SK-N-SH treated with all-trans-retinoic acid at 6 μM for 48 hours (cell line): Measurements from ENCODE around the gene PPP1R14D.

Experiments
- ATAC-seq: fragments of 200-7000 bp; cut with Tn5 transposase; 3 replicates; pipeline ENCODE4 v1.9.1; 2020; ENCODE audit warnings: mild to moderate bottlenecking, moderate library complexity
- BACH2 ChIP-seq: fragments of 250-450 bp; sonication (Bioruptor Pico); IDR thresholded peaks from 2 replicates; pipeline ENCODE4 v1.9.0; 2021; ENCODE audit warnings: mild to moderate bottlenecking, borderline replicate concordance
- CREB5 ChIP-seq: fragments of 250-450 bp; sonication (Bioruptor Pico); IDR thresholded peaks from 2 replicates; pipeline ENCODE4 v1.5.1; 2020; ENCODE audit warnings: low read depth, mild to moderate bottlenecking, moderate library complexity
- CSDC2 ChIP-seq: fragments of 250-450 bp; sonication (Bioruptor Pico); IDR thresholded peaks from 2 replicates; pipeline ENCODE4 v1.5.0; 2020; ENCODE audit warnings: mild to moderate bottlenecking, moderate library complexity
- ESRRG ChIP-seq: fragments of 250-450 bp; sonication (Bioruptor Pico); IDR thresholded peaks from 2 replicates; pipeline ENCODE4 v1.6.1; 2021; ENCODE audit warnings: mild to moderate bottlenecking
- GLIS3 ChIP-seq: fragments of 250-450 bp; sonication (Bioruptor Pico); IDR thresholded peaks from 2 replicates; pipeline ENCODE4 v1.5.0; 2020; ENCODE audit warnings: mild to moderate bottlenecking, moderate library complexity
- ISL1 ChIP-seq: fragments of 250-450 bp; sonication (Bioruptor Pico); IDR thresholded peaks from 2 replicates; pipeline ENCODE4 v2.1.2; 2022; ENCODE audit warnings: mild to moderate bottlenecking, moderate library complexity
- OSR1 ChIP-seq: fragments of 250-450 bp; sonication (Bioruptor Pico); IDR thresholded peaks from 2 replicates; pipeline ENCODE4 v1.8.0; 2022; ENCODE audit warnings: moderate library complexity, mild to moderate bottlenecking, inconsistent platforms
- PPARA ChIP-seq: fragments of 250-450 bp; sonication (Bioruptor Pico); IDR thresholded peaks from 2 replicates; pipeline ENCODE4 v1.5.0; 2020; ENCODE audit warnings: mild to moderate bottlenecking, borderline replicate concordance
- RARB ChIP-seq: fragments of 250-450 bp; sonication (Bioruptor Pico); IDR thresholded peaks from 2 replicates; pipeline ENCODE4 v1.8.0; 2021; ENCODE audit warnings: mild to moderate bottlenecking, moderate library complexity
- SNAI2 ChIP-seq: fragments of 250-450 bp; sonication (Bioruptor Pico); IDR thresholded peaks from 2 replicates; pipeline ENCODE4 v1.5.0; 2020; ENCODE audit warnings: mild to moderate bottlenecking, moderate library complexity
- TCF4 ChIP-seq: fragments of 250-450 bp; sonication (Bioruptor Pico); IDR thresholded peaks from 2 replicates; pipeline ENCODE4 v1.8.0; 2021; ENCODE audit warnings: mild to moderate bottlenecking, moderate library complexity, borderline replicate concordance
- TOX ChIP-seq: fragments of 250-450 bp; sonication (Bioruptor Pico); IDR thresholded peaks from 2 replicates; pipeline ENCODE4 v1.8.0; 2021; ENCODE audit warnings: mild to moderate bottlenecking, moderate library complexity, borderline replicate concordance
- TSHZ2 ChIP-seq: fragments of 250-450 bp; sonication (Bioruptor Pico); IDR thresholded peaks from 2 replicates; pipeline ENCODE4 v1.5.0; 2020; ENCODE audit warnings: mild to moderate bottlenecking, moderate library complexity
- ZC3H10 ChIP-seq: fragments of 250-450 bp; sonication (Bioruptor Pico); IDR thresholded peaks from 2 replicates; pipeline ENCODE4 v1.5.1; 2021; ENCODE audit warnings: mild to moderate bottlenecking, moderate library complexity
- ZFP3 ChIP-seq: fragments of 250-450 bp; sonication (Bioruptor Pico); IDR thresholded peaks from 2 replicates; pipeline ENCODE4 v1.5.0; 2020; ENCODE audit warnings: mild to moderate bottlenecking, moderate library complexity
- ZFP30 ChIP-seq: fragments of 450-650 bp; formaldehyde crosslinking; IDR thresholded peaks from 2 replicates; pipeline ENCODE4 v1.5.0; 2022; ENCODE audit warnings: mild to moderate bottlenecking, moderate library complexity
- ZNF565 ChIP-seq: fragments of 450-650 bp; formaldehyde crosslinking; conservative IDR thresholded peaks from 2 replicates; pipeline ENCODE4 v1.5.0; 2020; ENCODE audit warnings: low read depth, mild to moderate bottlenecking, moderate library complexity
- ZNF70 ChIP-seq: fragments of 450-650 bp; formaldehyde crosslinking; IDR thresholded peaks from 2 replicates; pipeline ENCODE4 v1.5.0; 2020; ENCODE audit warnings: mild to moderate bottlenecking, moderate library complexity
- TF ChIP-seq, protein P1 (sequence below): fragments of 250-450 bp; sonication (Bioruptor Pico); IDR thresholded peaks from 2 replicates; pipeline ENCODE4 v1.5.1; 2021; ENCODE audit warnings: mild to moderate bottlenecking, moderate library complexity
- TF ChIP-seq, protein P2 (sequence below): fragments of 250-450 bp; sonication (Bioruptor Pico); IDR thresholded peaks from 2 replicates; pipeline ENCODE4 v1.8.0; 2021; ENCODE audit warnings: low read depth, mild to moderate bottlenecking, moderate library complexity, borderline replicate concordance

PPP1R14D gene

DNA sequence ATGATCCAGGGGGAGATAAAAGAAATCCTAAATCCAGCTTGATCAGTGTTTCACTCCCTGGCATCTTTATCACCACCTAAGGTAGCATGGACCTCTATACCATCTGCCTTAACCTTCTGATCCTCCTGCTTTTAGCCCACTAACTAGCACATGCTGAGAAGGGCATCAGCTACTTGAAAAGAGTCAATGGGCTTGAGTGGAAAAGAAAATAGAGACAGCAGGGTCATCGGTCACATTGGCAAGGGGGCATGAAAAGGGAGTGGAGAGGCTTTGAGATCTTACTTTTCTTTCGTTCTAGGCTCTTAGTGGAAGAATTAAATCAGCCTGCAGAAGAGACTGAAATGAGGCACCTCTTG, 21.9 kb downstream of the PPP1R14D start (continued):
- TF ChIP-seq CREB5 (CRISPR knock-in tag): no peak
- no peak for TF ChIP-seq ZNF565 (CRISPR knock-in tag)

- TF ChIP-seq ZNF70 (no peak), ZFP30 (CRISPR knock-in tag) (no peak)
- no peak for ATAC-seq
Measured at GRCh38 chr15:40803688-40804087, 24.8 kb downstream of the PPP1R14D start.

GRCh38 chr15:40803076-40803475, 25.4 kb downstream of the PPP1R14D start:
- no peak for ATAC-seq
- TF ChIP-seq, protein P1, sequence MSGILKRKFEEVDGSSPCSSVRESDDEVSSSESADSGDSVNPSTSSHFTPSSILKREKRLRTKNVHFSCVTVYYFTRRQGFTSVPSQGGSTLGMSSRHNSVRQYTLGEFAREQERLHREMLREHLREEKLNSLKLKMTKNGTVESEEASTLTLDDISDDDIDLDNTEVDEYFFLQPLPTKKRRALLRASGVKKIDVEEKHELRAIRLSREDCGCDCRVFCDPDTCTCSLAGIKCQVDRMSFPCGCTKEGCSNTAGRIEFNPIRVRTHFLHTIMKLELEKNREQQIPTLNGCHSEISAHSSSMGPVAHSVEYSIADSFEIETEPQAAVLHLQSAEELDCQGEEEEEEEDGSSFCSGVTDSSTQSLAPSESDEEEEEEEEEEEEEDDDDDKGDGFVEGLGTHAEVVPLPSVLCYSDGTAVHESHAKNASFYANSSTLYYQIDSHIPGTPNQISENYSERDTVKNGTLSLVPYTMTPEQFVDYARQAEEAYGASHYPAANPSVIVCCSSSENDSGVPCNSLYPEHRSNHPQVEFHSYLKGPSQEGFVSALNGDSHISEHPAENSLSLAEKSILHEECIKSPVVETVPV (CRISPR knock-in tag): no peak
- TF ChIP-seq TOX (CRISPR knock-in tag) (no peak), ISL1 (CRISPR knock-in tag) (no peak), PPARA (CRISPR knock-in tag) (no peak), BACH2 (CRISPR knock-in tag) (no peak), OSR1 (CRISPR knock-in tag) (no peak), CREB5 (CRISPR knock-in tag) (no peak), TSHZ2 (no peak), RARB (CRISPR knock-in tag) (no peak), GLIS3 (CRISPR knock-in tag) (no peak), TCF4 (no peak), ZNF565 (CRISPR knock-in tag) (no peak), SNAI2 (CRISPR knock-in tag) (no peak), ZNF70 (no peak), ZFP3 (no peak), ZC3H10 (CRISPR knock-in tag) (no peak), CSDC2 (CRISPR knock-in tag) (no peak), ESRRG (no peak)
- TF ChIP-seq, protein P2, sequence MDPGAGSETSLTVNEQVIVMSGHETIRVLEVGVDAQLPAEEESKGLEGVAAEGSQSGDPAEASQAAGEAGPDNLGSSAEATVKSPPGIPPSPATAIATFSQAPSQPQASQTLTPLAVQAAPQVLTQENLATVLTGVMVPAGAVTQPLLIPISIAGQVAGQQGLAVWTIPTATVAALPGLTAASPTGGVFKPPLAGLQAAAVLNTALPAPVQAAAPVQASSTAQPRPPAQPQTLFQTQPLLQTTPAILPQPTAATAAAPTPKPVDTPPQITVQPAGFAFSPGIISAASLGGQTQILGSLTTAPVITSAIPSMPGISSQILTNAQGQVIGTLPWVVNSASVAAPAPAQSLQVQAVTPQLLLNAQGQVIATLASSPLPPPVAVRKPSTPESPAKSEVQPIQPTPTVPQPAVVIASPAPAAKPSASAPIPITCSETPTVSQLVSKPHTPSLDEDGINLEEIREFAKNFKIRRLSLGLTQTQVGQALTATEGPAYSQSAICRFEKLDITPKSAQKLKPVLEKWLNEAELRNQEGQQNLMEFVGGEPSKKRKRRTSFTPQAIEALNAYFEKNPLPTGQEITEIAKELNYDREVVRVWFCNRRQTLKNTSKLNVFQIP: no peak
- TF ChIP-seq, all 23 proteins: peak for 0

DNA sequence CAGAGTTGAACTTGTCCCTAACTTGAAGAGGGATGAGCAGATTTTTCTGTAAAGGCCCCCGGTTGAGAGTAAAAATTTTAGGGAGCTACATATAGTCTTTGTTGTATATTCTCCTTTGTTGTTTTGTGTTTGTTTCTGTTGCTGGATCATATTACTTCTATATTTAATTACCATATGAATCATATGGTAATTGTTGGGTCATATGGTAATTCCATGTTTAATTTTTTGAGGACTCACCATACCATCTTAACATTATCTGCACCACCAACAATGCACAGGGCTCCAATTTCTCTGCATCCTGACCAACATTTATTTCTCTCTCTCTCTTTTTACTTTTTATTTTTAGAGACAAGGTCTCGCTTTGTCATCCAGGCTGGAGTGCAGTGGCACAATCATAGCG, 29.0 kb downstream of the PPP1R14D start:
- TF ChIP-seq, protein P2: no peak
- TF ChIP-seq, protein P1 (CRISPR knock-in tag): no peak
- no peak for TF ChIP-seq ISL1 (CRISPR knock-in tag)

More for the DNA sequence above, 29.0 kb downstream of the PPP1R14D start:
- no peak for ATAC-seq
